HG02852 (cell line): ENCODE results near the gene PDE6B.

Source experiments
- ATAC-seq: cut with Tn5 transposase; IDR thresholded peaks from one replicate; pipeline ENCODE4 v1.9.1; 2021; ENCODE audit warnings: mild to moderate bottlenecking, moderate library complexity; ENCODE audit not compliant: unreplicated experiment

Gene PDE6B

GRCh38 chr4:700587-701264, 75.4 kb downstream of the PDE6B start:
- no peak for ATAC-seq

- ATAC-seq: no peak
Observed at GRCh38 chr4:702618-703048, 77.3 kb downstream of the PDE6B start.

- no peak for ATAC-seq
Observed at GRCh38 chr4:703336-704197, 78.2 kb downstream of the PDE6B start.

- ATAC-seq: no peak
Observed at GRCh38 chr4:704198-704891, 79.0 kb downstream of the PDE6B start.

DNA sequence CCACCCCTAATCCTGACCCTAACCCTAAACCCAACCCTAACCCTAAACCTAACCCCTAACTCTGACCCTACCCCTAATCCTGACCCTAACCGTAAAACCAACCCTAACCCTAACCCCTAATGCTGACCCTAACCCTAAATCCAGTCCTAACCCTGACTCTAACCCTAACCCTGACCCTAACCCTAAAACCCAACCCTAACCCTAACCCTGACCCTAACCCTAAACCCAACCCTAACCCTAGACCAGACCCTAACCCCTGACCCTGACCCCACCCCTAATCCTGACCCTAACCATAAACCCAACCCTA, 79.6 kb downstream of the PDE6B start:
- ATAC-seq: no peak

GRCh38 chr4:705278-706082, 80.1 kb downstream of the PDE6B start, which contains the start of gene PCGF3:
PCGF3 (plus strand) TSS chr4:705832; CDS start chr4:733681, 27,849 bp downstream.
- peak; percentile 93 for ATAC-seq

DNA sequence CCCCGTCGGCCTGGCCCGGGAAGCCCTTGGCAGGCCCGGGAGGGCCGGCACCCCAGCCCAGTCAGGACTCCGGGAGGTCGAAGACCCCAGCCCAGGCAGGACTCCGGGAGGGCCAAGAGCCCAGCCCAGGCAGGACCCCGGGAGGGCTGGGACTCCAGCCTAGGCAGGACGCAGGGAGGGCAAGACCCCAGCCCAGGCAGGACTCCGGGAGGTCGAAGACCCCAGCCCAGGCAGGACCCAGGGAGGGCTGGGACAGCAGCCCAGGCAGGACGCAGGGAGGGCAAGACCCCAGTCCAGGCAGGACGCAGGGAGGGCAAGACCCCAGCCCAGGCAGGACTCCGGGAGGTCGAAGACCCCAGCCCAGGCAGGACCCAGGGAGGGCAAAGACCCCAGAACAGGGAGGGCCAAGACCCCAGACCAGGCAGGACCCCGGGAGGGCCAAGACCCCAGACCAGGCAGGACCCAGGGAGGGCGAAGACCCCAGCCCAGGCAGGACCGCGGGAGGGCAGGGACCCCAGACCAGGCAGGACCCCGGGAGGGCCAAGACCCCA, 80.8 kb downstream of the PDE6B start:
- peak; percentile 0 for ATAC-seq

DNA sequence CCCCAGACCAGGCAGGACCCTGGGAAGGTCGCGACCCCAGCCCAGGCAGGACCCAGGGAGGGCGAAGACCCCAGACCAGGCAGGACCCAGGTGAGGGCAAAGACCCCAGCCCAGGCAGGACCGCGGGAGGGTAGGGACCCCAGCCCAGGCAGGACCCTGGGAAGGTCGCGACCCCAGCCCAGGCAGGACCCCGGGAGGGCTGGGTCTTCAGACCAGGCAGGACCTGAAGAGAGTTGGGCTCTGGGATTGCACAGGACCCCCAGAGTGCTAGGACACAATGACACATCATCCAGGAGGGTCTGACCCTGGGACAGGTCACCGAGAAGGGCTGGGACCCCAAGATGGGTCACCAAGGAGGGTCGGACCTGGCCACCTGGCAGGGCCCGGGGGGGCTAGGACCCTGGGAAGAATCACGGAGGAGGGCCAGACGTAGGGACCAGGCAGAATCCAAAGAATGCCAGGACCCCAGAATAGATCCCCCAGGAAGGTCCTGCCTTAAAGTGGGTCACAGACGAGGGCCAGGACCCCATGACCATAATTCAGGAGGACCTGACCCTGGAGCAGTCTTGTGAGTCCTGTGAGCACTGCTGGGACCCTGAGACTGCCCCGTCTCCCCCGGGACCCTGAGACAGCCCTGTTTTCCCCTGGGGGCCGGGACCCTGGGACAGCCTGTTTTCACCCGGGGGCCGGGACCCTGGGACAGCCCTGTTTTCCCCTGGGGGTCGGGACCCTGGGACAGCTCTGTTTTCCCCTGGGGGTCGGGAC, 81.6 kb downstream of the PDE6B start:
- no peak for ATAC-seq

GRCh38 chr4:707929-708630, 82.7 kb downstream of the PDE6B start:
- ATAC-seq: no peak

DNA sequence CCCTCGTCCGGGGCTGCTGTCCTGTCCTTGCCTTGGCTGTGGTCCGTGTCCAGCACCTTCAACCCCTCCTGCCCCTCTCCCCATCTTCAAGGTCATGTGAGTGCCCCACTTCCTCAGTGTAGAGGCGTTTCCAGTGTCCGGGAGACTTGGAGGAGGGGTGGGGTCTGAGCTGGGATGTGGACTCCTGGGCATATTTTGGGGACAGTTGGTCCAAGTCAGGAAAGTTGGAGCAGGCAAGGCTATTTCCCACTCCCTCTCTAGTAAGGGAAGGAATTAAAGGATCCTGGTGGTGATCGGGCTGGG, 83.2 kb downstream of the PDE6B start:
- ATAC-seq: no peak

- no peak for ATAC-seq
Observed at GRCh38 chr4:709348-709747, 84.0 kb downstream of the PDE6B start.

- ATAC-seq: no peak
Observed at GRCh38 chr4:710116-710515, 84.7 kb downstream of the PDE6B start.

DNA sequence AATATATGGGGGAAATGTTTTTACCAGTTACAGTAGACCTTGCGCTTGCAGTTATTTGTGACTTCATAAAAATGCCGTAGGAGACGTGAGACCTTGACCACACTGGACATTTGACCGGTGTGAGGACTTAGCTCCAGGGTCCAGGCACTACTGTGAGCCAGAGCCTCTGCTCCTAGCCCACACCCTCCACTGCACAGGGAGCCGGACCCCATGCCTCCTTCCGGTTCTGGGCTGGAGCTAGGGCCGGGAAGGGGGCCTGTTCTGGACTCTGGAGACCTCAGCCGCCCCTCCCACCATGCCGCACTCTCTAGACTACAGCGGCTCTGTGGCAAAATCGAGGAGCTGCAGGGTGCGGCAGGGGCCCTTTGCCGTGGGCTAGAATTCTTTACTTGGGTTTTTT, 85.5 kb downstream of the PDE6B start:
- ATAC-seq: no peak

DNA sequence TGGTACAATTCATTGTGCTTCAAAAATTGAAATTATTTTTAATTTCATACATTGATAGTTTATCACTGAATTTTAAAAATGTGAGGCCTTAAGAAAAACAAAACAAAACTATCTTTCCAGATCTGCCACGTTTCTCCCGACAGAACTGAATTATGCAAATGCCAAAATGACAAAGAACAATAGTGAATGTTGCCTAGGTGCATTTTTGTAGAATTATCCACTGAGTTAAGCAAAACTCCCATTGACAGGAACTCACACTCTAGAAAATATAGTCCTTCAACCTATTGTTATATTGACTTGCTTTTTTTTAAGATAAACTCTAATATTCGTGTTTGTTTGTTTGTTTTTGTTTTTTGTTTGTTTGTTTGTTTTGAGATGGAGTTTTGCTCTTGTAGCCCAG, 86.7 kb downstream of the PDE6B start:
- ATAC-seq: no peak

GRCh38 chr4:712916-713632, 87.7 kb downstream of the PDE6B start:
- ATAC-seq: no peak

- ATAC-seq: no peak
Observed at GRCh38 chr4:714087-714486, 88.7 kb downstream of the PDE6B start.

- no peak for ATAC-seq
Observed at GRCh38 chr4:717601-718320, 92.4 kb downstream of the PDE6B start.

- ATAC-seq: no peak
Observed at GRCh38 chr4:718460-718859, 93.1 kb downstream of the PDE6B start.
